Measurements from ENCODE around the gene PSMD4. TPM values are rescaled to one million over a fixed set of nuclear protein-coding genes. Genes with fewer than 3 reads are reported as not detected.

PSMD4 gene
- total RNA-seq, 1 experiment from 2014 or later, result 250 TPM

DNA sequence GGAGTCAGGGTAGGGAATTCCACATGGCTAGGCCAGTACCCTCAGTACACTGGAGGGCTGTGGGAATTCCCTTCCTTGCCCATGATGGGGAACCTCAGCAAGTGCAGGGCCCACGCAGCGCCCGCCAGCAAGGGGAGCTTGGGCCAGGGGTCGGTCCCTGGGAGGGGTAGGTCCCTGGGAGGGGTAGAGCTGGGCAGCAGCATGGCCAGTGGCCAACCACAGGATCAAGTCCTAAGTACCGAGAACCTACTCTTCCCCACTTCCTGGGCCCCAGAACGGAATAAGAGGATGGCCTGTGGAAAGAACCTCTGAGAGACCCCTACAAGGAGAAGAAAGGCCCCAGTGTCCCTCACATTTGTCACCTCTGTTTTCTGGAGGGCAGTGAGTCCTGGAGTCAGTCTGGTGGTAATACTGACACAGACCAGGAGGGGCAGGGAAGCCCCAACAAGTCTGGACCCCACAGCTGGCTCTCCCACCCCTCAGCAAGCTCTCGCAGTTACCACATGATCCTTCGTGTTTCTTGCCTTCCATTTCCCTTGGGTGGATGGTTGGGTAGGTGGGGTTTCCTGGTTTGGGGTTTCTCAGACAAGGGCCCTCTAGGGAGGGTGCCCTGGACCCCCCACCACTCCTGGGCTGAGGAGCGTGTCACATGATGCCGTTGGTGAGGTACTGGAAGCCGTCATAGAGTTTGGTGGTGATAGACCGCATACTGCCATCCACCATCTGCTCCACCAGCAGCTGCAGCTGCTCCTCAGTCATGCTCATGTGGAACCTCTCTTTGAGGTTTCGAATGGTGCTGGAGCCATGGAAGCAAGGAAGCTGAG lies 37.9 kb downstream of the PSMD4 start:
- intact Hi-C loops (cut with micrococcal nuclease; ENCODE audit: unreplicated experiment), result no loop called here
- DNase-seq, result no peak
- no peaks in the 10 kb centered on the region for H3K4me1 ChIP-seq
- TF ChIP-seq, protein P1, sequence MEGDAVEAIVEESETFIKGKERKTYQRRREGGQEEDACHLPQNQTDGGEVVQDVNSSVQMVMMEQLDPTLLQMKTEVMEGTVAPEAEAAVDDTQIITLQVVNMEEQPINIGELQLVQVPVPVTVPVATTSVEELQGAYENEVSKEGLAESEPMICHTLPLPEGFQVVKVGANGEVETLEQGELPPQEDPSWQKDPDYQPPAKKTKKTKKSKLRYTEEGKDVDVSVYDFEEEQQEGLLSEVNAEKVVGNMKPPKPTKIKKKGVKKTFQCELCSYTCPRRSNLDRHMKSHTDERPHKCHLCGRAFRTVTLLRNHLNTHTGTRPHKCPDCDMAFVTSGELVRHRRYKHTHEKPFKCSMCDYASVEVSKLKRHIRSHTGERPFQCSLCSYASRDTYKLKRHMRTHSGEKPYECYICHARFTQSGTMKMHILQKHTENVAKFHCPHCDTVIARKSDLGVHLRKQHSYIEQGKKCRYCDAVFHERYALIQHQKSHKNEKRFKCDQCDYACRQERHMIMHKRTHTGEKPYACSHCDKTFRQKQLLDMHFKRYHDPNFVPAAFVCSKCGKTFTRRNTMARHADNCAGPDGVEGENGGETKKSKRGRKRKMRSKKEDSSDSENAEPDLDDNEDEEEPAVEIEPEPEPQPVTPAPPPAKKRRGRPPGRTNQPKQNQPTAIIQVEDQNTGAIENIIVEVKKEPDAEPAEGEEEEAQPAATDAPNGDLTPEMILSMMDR (IDR thresholded peaks at IDR 0.05; ENCODE audit: insufficient read depth in 1 of 2, low read depth in 1 of 2, low read length in 1 of 2, severe bottlenecking in 1 of 2, unreplicated experiment in 1 of 2), result no peak
- no peaks in the 10 kb centered on the region for H3K27me3 ChIP-seq (replicated peaks; ENCODE audit: control insufficient read depth, insufficient read depth, low read length)
- H3K36me3 Mint-ChIP-seq (ENCODE audit: insufficient read depth, unreplicated experiment), result peaks cover 78% of the 10 kb centered on the region
- no peaks in the 10 kb centered on the region for H3K27me3 Mint-ChIP-seq (ENCODE audit: insufficient read depth, unreplicated experiment)
- no peak overlapping the region for H3K4me3 ChIP-seq (ENCODE audit: low read depth, low read length)
- peaks cover 3% of the 10 kb centered on the region for H3K36me3 ChIP-seq (ENCODE audit: control insufficient read depth, insufficient read depth, low read length)
- POLR2A ChIA-PET, result no interaction called here
- H3K4me3 Mint-ChIP-seq (ENCODE audit: unreplicated experiment), result no peak overlapping the region
- no peaks in the 10 kb centered on the region for H3K9me3 ChIP-seq
- TSS peak; percentile 19 for BruUV-seq (replicated peaks)
- no peak overlapping the region for H3K27ac Mint-ChIP-seq (ENCODE audit: unreplicated experiment)
- CTCF ChIA-PET, result interaction anchor here (1.1 kb wide), 1 partner anchor 49 kb away, joined by 4 read pairs; no protein-coding TSS in a partner anchor
- no peaks in the 10 kb centered on the region for H3K9me3 Mint-ChIP-seq (ENCODE audit: unreplicated experiment)
- no peaks in the 10 kb centered on the region for H3K4me1 Mint-ChIP-seq (ENCODE audit: low read depth, unreplicated experiment)

DNA sequence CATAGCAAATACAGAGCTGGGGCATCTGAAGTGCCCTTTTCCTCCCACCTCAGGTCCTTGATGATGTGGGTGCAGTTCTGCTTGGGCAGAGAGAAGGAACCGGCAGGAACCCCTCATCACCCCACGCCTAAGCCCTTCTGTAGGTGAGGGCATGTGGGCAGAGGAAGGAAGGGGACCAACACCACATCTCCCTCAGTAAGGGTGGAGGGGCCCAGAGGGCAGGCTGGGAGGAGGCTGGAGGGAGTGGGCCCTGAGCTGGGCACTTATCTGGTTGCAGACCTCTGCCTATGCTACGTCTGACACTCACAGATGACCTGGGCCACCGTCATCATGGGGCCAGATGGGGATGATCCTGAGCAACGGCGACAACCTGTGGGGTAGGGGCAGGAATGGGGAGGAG lies 38.6 kb downstream of the PSMD4 start:
- CTCF ChIA-PET, result no interaction called here
- H3K4me1 ChIP-seq, result no peaks in the 10 kb centered on the region
- Mint-ChIP-seq H3K9me3 (ENCODE audit: unreplicated experiment) (no peaks in the 10 kb centered on the region), H3K27ac (ENCODE audit: unreplicated experiment) (no peak overlapping the region), H3K4me1 (ENCODE audit: low read depth, unreplicated experiment) (no peaks in the 10 kb centered on the region), H3K27me3 (ENCODE audit: insufficient read depth, unreplicated experiment) (no peaks in the 10 kb centered on the region), H3K4me3 (ENCODE audit: unreplicated experiment) (no peak overlapping the region), H3K36me3 (ENCODE audit: insufficient read depth, unreplicated experiment) (peaks cover 82% of the 10 kb centered on the region)
- BruUV-seq (replicated peaks), result no TSS peak
- no peaks in the 10 kb centered on the region for H3K27me3 ChIP-seq (replicated peaks; ENCODE audit: control insufficient read depth, insufficient read depth, low read length)
- POLR2A ChIA-PET, result no interaction called here
- H3K36me3 ChIP-seq (ENCODE audit: control insufficient read depth, insufficient read depth, low read length), result peaks cover 3% of the 10 kb centered on the region
- DNase-seq, result no peak
- intact Hi-C loops (cut with micrococcal nuclease; ENCODE audit: unreplicated experiment), result no loop called here
- TF ChIP-seq, protein P1 (IDR thresholded peaks at IDR 0.05; ENCODE audit: insufficient read depth in 1 of 2, low read depth in 1 of 2, low read length in 1 of 2, severe bottlenecking in 1 of 2, unreplicated experiment in 1 of 2), result no peak
- H3K9me3 ChIP-seq, result no peaks in the 10 kb centered on the region
- H3K4me3 ChIP-seq (ENCODE audit: low read depth, low read length), result no peak overlapping the region

DNA sequence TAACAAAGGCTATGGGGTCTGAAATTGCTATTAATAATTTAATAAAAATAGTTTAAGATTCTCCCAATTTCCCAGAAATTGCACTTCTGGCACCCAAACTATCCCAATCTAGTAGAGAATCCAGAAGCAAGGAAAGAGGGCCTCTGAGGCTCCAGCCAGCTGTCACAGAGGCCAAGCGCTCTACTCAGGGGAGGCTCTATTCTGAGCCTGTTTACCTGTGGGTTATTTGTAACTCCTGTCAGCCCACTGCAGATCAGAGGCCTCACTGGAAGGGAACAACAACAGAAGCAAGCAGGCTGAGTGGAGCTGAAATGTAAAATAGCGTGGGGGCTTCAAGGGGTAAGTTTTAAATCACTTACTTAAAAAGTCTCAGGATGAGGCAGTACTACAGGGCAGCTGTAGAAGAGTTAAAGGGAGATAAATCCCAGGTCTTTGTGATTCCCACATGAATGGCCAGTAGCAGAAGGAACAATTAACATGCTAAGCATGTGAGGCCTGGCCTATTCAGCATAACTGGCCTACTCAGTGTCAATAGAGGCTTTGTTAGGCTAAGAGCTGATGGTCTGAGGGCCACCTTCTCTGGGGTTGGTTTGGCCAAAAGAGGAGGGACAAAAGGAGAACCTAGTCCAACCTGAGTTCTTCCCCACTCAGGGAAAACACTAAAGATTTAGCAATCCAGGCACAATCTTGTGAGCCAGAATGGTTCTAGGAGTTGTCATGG lies 40.4 kb downstream of the PSMD4 start:
- Histone ChIP-seq H3K4me1 (no peaks in the 10 kb centered on the region), H3K9me3 (no peaks in the 10 kb centered on the region), H3K4me3 (ENCODE audit: low read depth, low read length) (no peak overlapping the region), H3K36me3 (ENCODE audit: control insufficient read depth, insufficient read depth, low read length) (peaks cover 3% of the 10 kb centered on the region), H3K27me3 (replicated peaks; ENCODE audit: control insufficient read depth, insufficient read depth, low read length) (no peaks in the 10 kb centered on the region)
- Mint-ChIP-seq H3K27me3 (ENCODE audit: insufficient read depth, unreplicated experiment) (no peaks in the 10 kb centered on the region), H3K4me3 (ENCODE audit: unreplicated experiment) (no peak overlapping the region), H3K36me3 (ENCODE audit: insufficient read depth, unreplicated experiment) (peaks cover 84% of the 10 kb centered on the region), H3K27ac (ENCODE audit: unreplicated experiment) (no peak overlapping the region), H3K4me1 (ENCODE audit: low read depth, unreplicated experiment) (no peaks in the 10 kb centered on the region), H3K9me3 (ENCODE audit: unreplicated experiment) (no peaks in the 10 kb centered on the region)
- TF ChIP-seq, protein P1 (IDR thresholded peaks at IDR 0.05; ENCODE audit: insufficient read depth in 1 of 2, low read depth in 1 of 2, low read length in 1 of 2, severe bottlenecking in 1 of 2, unreplicated experiment in 1 of 2), result no peak
- ChIA-PET CTCF (interaction anchor here (1.6 kb wide), 1 partner anchor 13 kb away, joined by 3 read pairs; no protein-coding TSS in a partner anchor), POLR2A (no interaction called here)
- BruUV-seq (replicated peaks), result no TSS peak
- intact Hi-C loops (cut with micrococcal nuclease; ENCODE audit: unreplicated experiment), result no loop called here
- no peak for DNase-seq
